SK-MEL-5 (cell line): ENCODE measurements around the gene SLC29A3. TPM values are rescaled to one million over a fixed set of nuclear protein-coding genes. Genes with fewer than 3 reads are reported as not detected.

ENCODE experiments used
- DNase-seq: peaks from one replicate; pipeline ENCODE4 v3.0.0-alpha.2; 2016; ENCODE audit warnings: low read depth, low spot score
- in situ Hi-C: cut with HindIII; loops from 2 replicates; pipeline ENCODE4 v1.10.0; 2016; ENCODE audit warnings: low sequenced_read_pairs, high pct_unique_total_duplicates, low pct_unique_long_range_greater_than_20kb
- total RNA-seq: library from RNA; depleted of rRNA; stranded (reverse); fragments of >200 nt; shearing (Covaris generic); gene quantifications from 2 replicates; pipeline ENCODE4 v1.2.3, GENCODE V29; 2014

Gene SLC29A3
- total RNA-seq, 1 experiment from 2014 or later, result 1.2 TPM

- in situ Hi-C loops, result no loop called here
- no peak for DNase-seq
Measured at GRCh38 chr10:71369602-71370001, 50.5 kb downstream of the SLC29A3 start.

- DNase-seq, result no peak
- in situ Hi-C loops, result no loop called here
Measured at GRCh38 chr10:71370031-71370430, 51.0 kb downstream of the SLC29A3 start.

- no peak for DNase-seq
- in situ Hi-C loops, result no loop called here
Measured at GRCh38 chr10:71371750-71372166, 52.7 kb downstream of the SLC29A3 start.

- in situ Hi-C loops, result no loop called here
- DNase-seq, result no peak
Measured at GRCh38 chr10:71372882-71373495, 53.9 kb downstream of the SLC29A3 start.

- in situ Hi-C loops, result no loop called here
- no peak for DNase-seq
Measured at GRCh38 chr10:71374481-71375233, 55.6 kb downstream of the SLC29A3 start.

DNA sequence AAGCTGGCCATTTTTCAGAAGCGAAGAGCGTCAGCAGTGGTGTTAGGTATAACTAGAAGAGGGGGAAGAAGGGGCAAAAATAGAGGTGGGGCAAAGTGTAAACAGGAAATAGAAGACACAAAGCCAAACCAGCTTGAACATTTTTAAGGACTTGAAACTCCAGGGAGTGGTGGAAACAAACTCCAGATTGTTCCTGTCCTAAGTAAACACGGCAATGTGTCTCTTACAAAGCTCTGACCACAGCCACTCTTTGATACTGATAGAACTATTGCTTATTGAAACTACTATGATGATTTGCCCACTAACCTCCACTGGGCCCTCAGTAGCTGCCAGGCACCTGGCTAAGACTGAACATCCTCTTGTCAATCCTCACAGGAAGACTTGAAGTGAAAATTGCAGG is 56.9 kb downstream of the SLC29A3 start:
- in situ Hi-C loops, result no loop called here
- DNase-seq, result no peak

DNA sequence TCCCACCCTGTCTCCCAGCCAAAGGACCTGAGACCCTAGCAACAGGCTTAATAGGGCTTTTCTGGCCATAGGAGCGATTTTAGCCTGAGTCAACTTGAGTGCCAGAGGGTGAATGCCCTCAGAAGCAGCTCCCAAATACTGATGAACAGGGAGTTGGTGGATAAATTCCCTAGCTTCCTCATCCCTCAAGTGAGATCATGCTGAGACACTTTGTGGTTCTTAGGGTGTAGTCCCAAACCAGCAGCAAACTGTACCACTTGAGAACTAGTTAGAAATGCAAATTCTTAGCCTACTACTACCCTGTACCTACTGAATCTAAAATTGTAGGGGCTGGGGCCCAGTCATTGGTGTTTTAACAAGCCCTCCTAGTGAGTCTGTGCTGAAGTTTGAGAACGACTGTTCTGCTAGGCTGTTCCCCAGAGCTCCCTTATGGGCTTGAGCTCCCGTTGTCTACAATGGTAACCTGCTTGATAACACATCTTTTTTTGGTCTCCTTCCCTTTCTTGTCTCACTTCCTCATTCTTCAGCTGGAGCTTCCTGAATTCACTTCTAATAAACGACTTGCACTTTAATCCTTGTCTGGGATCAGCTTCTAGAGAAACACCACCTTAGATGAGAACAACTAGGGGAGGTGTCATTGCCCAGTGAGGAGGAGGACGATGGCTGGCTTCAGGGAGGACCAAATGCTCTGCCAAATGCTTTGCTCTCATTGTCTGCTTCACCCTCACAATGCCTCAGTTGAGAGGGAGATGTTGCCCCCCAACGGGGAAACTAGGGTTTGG is 59.5 kb downstream of the SLC29A3 start:
- DNase-seq, result no peak
- in situ Hi-C loops, result no loop called here

DNA sequence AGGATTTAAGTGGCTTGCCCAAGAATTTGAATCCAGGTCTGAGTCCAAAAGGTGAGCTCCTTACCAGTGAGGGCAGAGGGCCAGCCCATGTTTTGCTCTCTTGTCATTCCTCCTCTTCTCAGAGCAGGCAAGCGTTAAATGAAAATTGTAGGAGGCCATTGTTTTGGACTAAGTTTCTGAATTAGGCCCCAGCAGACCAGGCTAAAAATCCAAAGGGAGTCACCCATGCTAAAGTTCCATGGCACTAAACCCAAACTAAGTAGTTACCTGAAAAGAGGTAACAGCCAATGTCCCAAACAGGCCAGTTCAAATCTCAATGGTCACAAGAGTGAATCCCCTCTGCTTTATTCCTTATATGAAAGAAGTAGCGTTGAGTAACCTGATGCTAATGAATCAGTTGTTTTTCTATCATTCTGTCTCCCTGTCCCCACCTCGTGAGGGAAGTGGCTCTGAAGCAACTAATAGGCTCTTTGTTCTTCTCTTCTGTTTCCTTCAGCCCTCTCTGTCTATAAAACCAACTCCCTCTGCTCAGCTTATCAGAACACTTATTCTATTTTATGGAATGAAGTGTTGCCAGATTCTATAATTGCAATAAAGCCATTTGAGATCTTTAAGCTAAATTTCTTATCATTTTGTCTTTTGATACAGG is 60.2 kb downstream of the SLC29A3 start:
- DNase-seq, result peak; percentile 81
- in situ Hi-C loops, result no loop called here

DNA sequence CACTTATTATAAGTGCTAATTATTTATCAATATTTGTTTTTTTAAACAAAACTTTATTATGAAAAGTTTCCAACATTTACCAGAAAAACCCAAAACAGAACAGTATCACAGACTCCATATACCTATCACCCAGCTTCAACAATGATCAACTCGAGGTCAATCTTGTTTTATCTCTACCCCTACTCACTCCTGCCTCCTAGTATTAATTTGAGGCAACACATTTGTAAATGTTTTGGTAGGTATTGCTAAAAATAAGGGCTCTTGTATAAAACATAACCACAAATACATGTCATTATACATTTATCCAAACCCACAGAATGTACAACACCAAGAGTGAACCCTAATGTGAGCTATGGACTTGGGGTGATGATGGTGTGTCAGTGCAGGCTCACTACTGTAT is 61.8 kb downstream of the SLC29A3 start:
- in situ Hi-C loops, result no loop called here
- no peak for DNase-seq

- in situ Hi-C loops, result no loop called here
Measured at GRCh38 chr10:71381611-71382010, 62.6 kb downstream of the SLC29A3 start.

DNA sequence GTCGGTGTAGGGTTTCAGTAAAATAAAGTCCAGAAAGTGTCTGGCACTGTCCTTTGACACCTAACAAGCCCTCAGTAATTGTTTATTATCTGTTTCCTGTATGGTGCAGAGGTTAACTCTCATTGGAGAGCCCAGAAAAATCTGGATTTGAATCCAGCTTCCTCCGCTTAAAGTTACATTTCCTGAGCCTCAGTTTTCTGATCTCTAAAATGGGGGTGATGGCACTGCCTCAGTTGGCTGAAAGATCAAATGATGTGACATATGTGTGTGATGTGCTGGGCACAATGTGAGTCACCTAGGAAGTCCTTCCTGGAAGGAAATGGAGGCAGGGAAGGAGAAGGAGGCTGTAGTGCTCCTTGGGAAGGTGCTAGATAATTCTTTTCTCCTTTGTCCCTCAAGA is 63.0 kb downstream of the SLC29A3 start:
- in situ Hi-C loops, result no loop called here
- DNase-seq, result no peak

More at GRCh38 chr10:71381611-71382010, 62.6 kb downstream of the SLC29A3 start:
- no peak for DNase-seq

DNA sequence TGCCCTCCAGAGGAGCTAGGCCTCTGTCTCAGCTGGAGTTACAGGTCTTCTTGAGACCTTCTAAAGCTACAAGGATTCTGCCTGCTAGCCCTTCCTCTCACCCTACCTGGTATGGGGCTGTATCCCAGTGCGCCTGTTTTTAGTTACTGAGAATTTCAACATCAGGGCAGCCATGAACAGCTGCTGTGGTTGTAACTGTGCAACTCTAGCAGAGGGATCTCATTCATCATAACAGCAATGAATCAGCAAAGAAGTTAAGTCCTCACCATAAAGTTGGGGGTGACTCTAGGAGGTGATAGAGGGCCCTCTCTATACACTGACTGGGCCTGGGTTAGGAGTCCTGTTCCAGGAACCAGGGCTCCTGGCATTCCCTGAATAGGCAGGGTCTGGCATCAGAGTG is 63.7 kb downstream of the SLC29A3 start:
- in situ Hi-C loops, result no loop called here
- DNase-seq, result no peak

DNA sequence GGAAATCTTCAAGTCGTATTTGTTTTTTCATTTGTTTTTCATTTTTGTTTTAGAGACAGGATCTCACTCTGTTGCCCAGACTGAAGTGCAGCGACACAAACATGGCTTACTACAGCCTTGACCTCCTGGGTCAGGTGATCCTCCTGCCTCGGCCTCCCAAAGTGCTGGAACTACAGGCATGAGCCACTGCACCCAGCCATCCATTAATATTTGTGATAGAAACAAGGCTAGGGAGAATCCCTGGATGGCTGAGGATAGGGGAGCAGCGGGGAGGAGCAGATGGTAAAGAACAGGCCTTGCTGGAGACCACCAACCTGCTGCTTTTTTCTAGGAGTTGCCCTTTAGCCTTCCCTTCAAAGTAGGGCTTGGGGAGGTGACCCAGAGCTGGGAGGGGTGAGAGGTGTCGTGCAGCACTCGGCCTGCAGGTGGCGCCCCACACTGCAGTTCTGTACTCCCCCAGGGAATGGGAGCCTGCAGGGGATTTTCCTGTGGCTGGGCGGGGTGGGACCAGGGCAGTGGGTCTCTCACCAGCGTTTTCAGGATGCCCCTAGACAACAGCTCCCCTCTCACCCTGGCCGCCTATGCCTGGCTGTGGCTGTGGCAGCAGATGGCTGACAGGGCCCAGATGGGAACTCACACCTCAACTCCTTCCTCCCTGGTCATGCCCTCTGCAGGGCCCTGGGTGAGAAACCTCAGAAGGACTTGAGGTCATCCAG is 65.1 kb downstream of the SLC29A3 start:
- peak; percentile 56 for DNase-seq
- in situ Hi-C loops, result no loop called here

DNA sequence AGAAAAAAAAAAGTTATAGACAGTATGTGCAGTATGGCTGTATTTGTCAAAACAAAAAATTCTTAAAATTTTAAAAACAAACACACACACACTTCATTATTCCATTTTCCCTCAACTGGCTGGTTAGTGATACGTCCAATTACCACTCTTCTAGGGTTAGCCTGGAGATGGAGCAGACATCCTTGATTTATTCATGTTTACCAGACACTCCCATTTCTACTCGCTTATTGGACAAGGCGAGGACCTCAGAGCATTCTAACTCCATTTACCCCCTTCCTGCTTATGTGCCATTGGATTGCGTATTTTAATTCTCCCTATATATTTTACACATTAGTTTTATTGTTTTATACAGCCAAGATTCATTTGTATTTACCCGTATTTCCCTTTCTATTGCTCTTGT is 69.1 kb downstream of the SLC29A3 start:
- in situ Hi-C loops, result no loop called here
- DNase-seq, result no peak

DNA sequence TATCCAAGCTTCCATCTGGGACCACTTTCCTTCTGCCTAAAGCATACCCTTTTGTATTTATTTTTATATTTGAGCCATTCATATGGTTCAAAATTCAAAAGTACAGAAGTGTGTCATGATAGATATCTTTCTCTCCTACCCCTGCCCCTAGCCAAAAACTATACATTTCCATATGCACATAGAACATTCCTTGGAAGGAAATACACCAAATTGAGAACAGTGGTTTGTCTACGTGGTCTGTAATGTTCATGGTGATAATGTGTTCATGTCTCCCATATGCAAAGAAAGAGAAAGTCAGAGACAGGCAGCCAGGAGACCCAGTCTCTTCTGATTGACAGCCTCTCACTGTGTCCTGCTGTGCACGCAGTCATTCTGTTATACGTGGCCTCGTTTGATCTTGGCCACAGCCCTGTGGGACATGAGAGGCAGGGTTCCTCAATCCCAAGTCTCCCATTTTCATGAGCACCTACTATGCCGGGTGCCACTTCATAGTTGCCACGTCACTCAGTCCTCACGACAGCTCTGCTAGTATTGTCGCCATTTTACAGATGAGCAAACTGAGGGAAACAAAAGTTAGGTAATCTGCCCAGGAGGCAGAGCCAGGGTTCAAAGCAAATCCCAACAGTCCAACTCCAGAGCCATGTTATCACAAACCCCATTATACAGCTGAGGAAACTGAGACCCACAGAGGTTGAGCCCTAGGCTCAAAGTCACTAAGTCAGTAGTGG is 69.7 kb downstream of the SLC29A3 start:
- in situ Hi-C loops, result no loop called here
- no peak for DNase-seq

- in situ Hi-C loops, result no loop called here
- no peak for DNase-seq
Measured at GRCh38 chr10:71389768-71390460, 70.9 kb downstream of the SLC29A3 start.
